ENCODE data around the gene GPR27.

GPR27 gene

GRCh38 chr3:71723452-71724170 is 30.0 kb upstream of the GPR27 start:
- no peak for TF ChIP-seq CTCF (IDR thresholded peaks at IDR 0.05; ENCODE audit: low read depth, low read length)
- H3K4me3 ChIP-seq (ENCODE audit: low read depth, low read length) = no peak overlapping the region

- no peak for TF ChIP-seq CTCF (IDR thresholded peaks at IDR 0.05; ENCODE audit: low read depth, low read length)
Observed at GRCh38 chr3:71724171-71724453, 29.5 kb upstream of the GPR27 start.

GRCh38 chr3:71724584-71725270 is 28.9 kb upstream of the GPR27 start:
- no peak for TF ChIP-seq CTCF (IDR thresholded peaks at IDR 0.05; ENCODE audit: low read depth, low read length)
- peak overlapping the region; percentile 64 for H3K4me3 ChIP-seq (ENCODE audit: low read depth, low read length)

More at GRCh38 chr3:71724171-71724453, 29.5 kb upstream of the GPR27 start:
- no peak overlapping the region; the same call in none of the 2 replicates for H3K4me3 ChIP-seq (ENCODE audit: low read depth, low read length)

GRCh38 chr3:71725271-71725991 is 28.2 kb upstream of the GPR27 start, which contains the start of gene EIF4E3:
Gene EIF4E3 (minus strand): TSS chr3:71725402. CDS start chr3:71725367, 35 bp downstream.
- no peak for TF ChIP-seq CTCF (IDR thresholded peaks at IDR 0.05; ENCODE audit: low read depth, low read length)

GRCh38 chr3:71726146-71726545 is 27.5 kb upstream of the GPR27 start:
- TF ChIP-seq CTCF (IDR thresholded peaks at IDR 0.05; ENCODE audit: low read depth, low read length) = no peak

More at GRCh38 chr3:71725271-71725991, 28.2 kb upstream of the GPR27 start, which contains the start of gene EIF4E3:
- peak within 1 kb of the TSS; percentile 64 for H3K4me3 ChIP-seq (ENCODE audit: low read depth, low read length)

GRCh38 chr3:71728632-71729342 is 24.9 kb upstream of the GPR27 start:
- H3K4me3 ChIP-seq (ENCODE audit: low read depth, low read length) = no peak overlapping the region
- TF ChIP-seq CTCF (IDR thresholded peaks at IDR 0.05; ENCODE audit: low read depth, low read length) = no peak

More at GRCh38 chr3:71726146-71726545, 27.5 kb upstream of the GPR27 start:
- no peak overlapping the region for H3K4me3 ChIP-seq (ENCODE audit: low read depth, low read length)
